GM19035 (cell line): ENCODE measurements around the gene ESRRA.

Source experiments
- ATAC-seq: cut with Tn5 transposase; IDR thresholded peaks from one replicate; pipeline ENCODE4 v1.9.1; 2021; ENCODE audit not compliant: unreplicated experiment

Gene ESRRA

GRCh38 chr11:64269540-64270220 lies 35.6 kb upstream of the ESRRA start:
- ATAC-seq: peak; percentile 70

- no peak for ATAC-seq
These were observed 30.1 kb upstream of the ESRRA start for GRCh38 chr11:64275031-64275800.

GRCh38 chr11:64275841-64276240 lies 29.5 kb upstream of the ESRRA start:
- ATAC-seq: no peak

- ATAC-seq: no peak
These were observed 28.5 kb upstream of the ESRRA start for GRCh38 chr11:64276653-64277431.

- no peak for ATAC-seq
These were observed 26.6 kb upstream of the ESRRA start for GRCh38 chr11:64278576-64279190.

- no peak for ATAC-seq
These were observed 23.2 kb upstream of the ESRRA start for GRCh38 chr11:64281957-64282770.

- ATAC-seq: no peak
These were observed 22.2 kb upstream of the ESRRA start for GRCh38 chr11:64283092-64283491.

- ATAC-seq: peak; percentile 69
These were observed 21.0 kb upstream of the ESRRA start, which contains the start of gene BAD for GRCh38 chr11:64284048-64284961. BAD (minus strand) TSS chr11:64284665; CDS start chr11:64284368, 297 bp downstream.

GRCh38 chr11:64284962-64285884 lies 20.1 kb upstream of the ESRRA start, which contains the start of gene GPR137:
GPR137 (plus strand) TSS chr11:64285848; CDS start chr11:64286525, 677 bp downstream.
- peak; percentile 59 for ATAC-seq

- no peak for ATAC-seq
These were observed 19.2 kb upstream of the ESRRA start for GRCh38 chr11:64285885-64286800.

GRCh38 chr11:64286801-64287159 lies 18.5 kb upstream of the ESRRA start:
- no peak for ATAC-seq

GRCh38 chr11:64287676-64288352 lies 17.5 kb upstream of the ESRRA start:
- no peak for ATAC-seq

- ATAC-seq: no peak
These were observed 17.0 kb upstream of the ESRRA start for GRCh38 chr11:64288353-64288750.

- no peak for ATAC-seq
These were observed 16.2 kb upstream of the ESRRA start for GRCh38 chr11:64289002-64289564.

- no peak for ATAC-seq
These were observed 14.7 kb upstream of the ESRRA start for GRCh38 chr11:64290352-64291261.
